ENCODE data around the gene ZNF559.
"Not testable (repeated sequence)": the region's sequence is repeated elsewhere in the genome, so short reads cannot be mapped to it uniquely, and the experiment has no call there.

Gene ZNF559

DNA sequence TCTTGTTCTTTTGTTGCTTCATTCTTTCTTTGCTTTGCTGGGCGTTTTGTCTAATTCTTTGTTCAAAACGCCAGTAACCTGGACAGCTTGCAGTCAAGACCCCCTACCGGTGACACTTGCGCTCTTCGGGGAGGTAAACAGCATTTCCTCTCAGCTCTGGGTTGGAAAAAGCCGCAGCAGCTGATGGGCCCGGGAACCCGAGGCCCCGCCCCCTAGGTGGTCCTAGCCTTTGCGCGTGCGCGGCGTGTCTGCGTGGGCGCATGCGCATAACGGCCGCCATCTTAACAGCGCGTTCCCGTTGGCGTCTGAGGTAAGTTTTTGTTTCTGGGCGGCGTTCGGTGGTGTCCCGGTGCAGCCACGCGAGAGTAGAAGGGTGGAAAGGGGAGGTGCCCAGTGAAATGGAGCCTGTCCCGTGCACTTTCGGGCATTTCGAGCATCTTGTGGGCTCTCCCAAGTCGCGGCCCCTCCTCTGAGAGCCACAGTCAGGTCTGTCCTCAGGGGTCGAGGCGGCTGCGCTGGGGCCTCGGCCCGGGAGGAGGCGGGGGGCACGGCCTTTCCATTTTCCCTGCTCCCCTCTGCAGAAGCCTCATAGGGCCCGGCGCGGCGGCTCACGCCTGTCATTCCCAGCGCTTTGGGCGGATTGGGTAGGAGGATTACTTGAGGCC is at the start of gene ZNF559:
Gene ZNF559 (plus strand): TSS at position 261 of the 665 bp plus-strand sequence. CDS start 14,371 bp downstream, outside the sequence.
- peak; percentile 82 for DNase-seq

GRCh38 chr19:9283485-9283884 is 40.5 kb upstream of the ZNF559 start:
- not testable (repeated sequence) for DNase-seq

GRCh38 chr19:9289231-9289884 is 34.6 kb upstream of the ZNF559 start:
- no peak for DNase-seq

DNA sequence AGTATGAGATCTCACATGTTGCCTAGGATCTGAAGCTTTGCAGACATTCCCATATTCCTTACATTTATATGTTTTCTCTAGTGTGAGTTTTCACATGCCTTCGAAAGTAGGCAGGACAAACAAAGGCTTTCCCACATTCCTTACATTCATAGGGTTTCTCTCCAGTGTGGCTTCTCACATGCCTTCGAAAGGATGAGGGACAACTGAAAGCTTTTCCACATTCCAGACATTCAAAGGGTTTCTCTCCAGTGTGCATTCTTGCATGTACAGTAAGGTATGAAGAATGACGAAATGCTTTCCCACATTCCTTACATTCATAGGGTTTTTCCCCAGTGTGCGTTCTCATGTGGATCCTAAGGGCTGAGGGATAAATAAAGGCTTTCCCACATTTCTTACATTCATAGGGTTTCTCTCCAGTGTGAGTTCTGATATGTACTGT is 28.5 kb upstream of the ZNF559 start:
- no peak for DNase-seq

- no peak for DNase-seq
Measured at GRCh38 chr19:9296336-9296735, 27.6 kb upstream of the ZNF559 start.

DNA sequence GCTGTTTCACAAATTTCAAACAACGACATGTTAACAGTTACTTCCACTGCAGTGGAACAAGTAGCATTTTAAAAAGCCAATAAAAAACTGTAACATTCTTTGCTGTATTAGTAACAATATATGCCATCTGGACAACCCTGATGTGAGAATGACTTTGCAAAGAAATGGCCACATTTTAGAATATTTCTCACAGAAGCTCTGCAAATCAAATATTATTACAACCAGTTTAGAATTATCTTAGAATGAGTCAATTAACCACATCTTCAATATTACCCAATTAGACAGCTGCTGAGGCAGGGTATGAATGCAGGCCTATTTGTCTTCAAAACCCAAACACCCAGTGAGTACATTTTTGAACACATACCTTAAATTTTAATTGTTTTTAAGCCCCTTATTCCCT is 17.5 kb upstream of the ZNF559 start:
- no peak for DNase-seq

GRCh38 chr19:9308091-9308770 is 15.7 kb upstream of the ZNF559 start:
- no peak for DNase-seq

- peak; percentile 92 for DNase-seq
Measured at GRCh38 chr19:9309139-9309973, 14.6 kb upstream of the ZNF559 start, which contains the start of gene ZNF699. ZNF699 (minus strand) TSS chr19:9309838; CDS start chr19:9305119, 4,719 bp downstream.

DNA sequence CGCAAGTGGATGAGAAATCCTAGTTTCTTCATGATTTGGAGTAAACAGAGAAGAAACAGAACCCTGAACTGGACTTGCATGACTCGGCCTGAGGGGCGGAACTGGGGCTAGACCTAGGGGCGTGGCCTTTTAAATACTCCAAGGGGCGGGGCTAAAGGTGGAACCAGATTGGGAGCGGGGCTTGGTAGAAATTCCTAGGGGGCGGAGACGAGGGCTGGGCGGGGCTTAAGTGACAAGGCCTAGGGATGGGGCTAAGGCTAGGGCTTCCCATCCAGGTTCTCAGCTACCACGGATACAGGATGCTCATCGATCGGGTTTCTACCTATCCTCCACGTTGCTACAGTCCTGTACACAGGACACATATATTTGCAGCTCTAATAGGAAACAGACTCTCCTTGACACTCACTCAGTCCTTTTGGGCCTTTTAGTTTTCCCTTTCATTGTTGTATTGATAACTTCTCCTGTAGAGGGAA is 14.0 kb upstream of the ZNF559 start:
- DNase-seq = peak; percentile 89

DNA sequence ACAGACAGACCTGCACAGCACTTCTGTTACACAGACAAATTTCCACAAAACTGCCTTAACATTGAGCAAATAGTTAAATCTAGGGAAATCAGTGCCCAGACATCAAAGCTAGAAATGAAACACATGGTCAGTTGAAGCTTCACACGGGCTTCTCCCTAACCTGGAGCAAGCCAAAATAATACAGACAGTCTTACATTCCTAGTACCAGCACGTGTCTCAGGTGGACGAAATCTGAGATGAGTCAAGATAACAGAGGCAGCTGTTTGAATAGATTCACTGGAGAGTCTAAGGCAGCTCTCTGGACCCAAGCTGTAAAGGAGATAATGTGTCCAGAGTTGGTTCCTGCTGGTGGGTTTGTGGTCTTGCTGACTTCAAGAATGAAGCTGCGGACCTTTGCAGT is 10.2 kb upstream of the ZNF559 start:
- no peak for DNase-seq

- DNase-seq = no peak
Measured at GRCh38 chr19:9321338-9321737, 2.6 kb upstream of the ZNF559 start.

DNA sequence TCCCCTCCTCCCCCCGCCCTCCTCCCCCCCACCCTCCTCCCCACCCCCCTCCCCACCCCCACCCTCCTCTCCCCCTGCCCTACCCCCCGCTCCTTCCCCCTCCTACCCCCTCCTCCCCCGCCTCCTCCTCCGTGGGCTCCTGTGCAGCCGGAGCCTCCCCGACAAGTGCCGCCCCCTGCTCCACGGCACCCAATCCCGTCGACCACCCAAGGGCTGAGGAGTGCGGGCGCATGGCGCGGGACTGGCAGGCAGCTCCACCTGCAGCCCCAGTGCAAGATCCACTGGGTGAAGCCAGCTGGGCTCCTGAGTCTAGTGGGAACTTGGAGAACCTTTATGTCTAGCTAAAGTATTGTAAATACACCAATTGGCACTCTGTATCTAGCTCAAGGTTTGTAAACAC is 2.2 kb upstream of the ZNF559 start:
- not testable (repeated sequence) for DNase-seq

GRCh38 chr19:9322201-9322600 is 1.8 kb upstream of the ZNF559 start:
- not testable (repeated sequence) for DNase-seq

DNA sequence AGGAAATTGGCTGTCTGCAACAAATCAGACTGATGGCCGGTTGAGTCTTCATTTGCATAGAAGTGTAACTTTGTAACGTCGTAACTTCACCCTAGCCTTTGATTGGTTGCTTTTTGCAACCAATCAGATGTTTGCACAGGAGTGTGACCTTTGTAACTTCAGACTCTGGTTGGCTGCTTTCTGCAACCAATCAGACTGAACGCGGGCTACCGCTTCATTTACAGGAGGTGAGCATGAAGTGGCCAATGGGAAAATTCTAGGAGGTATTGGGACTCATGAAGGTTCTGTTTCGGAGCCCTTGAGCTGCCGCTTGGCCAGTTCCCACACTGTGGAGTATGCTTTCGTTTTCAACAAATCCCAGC is 441 bp upstream of the ZNF559 start:
- peak; percentile 14 for DNase-seq

DNA sequence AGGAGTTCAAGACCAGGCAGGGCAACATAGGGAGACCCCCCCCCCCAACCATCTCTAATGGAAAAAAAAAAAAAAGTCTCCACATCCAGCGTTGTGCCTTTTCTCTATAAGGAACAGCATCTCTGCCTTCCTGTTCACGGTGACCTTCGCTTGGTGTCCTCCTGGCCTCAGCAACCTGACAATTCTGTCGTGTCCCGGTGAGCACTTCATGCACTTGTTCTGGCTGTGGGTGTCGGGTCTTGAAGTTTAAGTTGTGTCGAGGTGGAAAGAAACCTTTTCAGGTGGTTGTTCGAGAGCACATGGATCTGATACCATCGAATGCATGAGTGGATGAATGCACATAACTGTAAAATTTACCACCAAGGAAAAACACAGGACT is 594 bp downstream of the ZNF559 start:
- no peak for DNase-seq

- no peak for DNase-seq
Measured at GRCh38 chr19:9329999-9330398, 6.0 kb downstream of the ZNF559 start.

- DNase-seq = no peak
Measured at GRCh38 chr19:9342610-9343304, 18.8 kb downstream of the ZNF559 start.

DNA sequence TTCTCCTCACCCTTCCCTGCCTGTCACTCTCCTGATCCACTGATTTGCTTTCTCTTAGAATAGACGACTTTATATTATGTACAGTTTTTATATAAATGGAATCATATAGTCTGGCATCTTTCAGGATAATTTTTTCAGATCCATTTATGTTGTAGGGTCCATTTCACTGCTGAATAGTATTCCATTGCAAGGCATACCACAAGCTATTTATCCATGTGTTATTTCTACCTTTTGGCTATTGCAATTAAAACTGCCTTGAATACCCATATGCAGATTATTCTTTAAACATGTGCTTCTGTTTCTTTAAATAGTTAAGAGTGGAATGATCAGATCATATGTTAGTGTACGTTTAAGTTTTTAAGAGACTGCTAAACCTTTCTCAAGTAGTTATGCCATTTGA is 21.0 kb downstream of the ZNF559 start:
- DNase-seq = no peak

GRCh38 chr19:9348253-9348652 is 24.3 kb downstream of the ZNF559 start:
- no peak for DNase-seq

- no peak for DNase-seq
Measured at GRCh38 chr19:9348671-9349070, 24.7 kb downstream of the ZNF559 start.

DNA sequence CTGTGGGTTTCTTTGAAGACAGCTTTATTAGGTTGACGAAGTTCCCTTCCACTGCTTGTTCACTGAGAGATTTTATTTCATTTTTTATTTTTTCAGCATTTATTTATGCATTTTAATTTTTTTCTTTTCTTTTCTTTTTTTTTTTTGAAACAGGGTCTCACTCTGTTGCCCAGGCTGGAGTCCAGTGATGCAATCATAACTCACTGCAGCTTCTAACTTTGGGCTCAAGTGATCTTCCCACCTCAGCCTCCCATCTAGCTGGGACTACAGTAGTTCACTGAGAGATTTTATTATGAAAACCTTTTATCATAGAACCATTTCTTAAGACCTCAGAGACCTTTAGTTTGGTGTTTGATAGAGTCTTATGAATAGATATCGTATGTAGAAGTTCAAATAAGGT is 28.5 kb downstream of the ZNF559 start:
- no peak for DNase-seq

- no peak for DNase-seq
Measured at GRCh38 chr19:9353011-9353410, 29.0 kb downstream of the ZNF559 start.

All from NCI-H1694 (cell line).